ENCODE results near the gene TOB1.

The TOB1 gene, protein sequence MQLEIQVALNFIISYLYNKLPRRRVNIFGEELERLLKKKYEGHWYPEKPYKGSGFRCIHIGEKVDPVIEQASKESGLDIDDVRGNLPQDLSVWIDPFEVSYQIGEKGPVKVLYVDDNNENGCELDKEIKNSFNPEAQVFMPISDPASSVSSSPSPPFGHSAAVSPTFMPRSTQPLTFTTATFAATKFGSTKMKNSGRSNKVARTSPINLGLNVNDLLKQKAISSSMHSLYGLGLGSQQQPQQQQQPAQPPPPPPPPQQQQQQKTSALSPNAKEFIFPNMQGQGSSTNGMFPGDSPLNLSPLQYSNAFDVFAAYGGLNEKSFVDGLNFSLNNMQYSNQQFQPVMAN

DNA sequence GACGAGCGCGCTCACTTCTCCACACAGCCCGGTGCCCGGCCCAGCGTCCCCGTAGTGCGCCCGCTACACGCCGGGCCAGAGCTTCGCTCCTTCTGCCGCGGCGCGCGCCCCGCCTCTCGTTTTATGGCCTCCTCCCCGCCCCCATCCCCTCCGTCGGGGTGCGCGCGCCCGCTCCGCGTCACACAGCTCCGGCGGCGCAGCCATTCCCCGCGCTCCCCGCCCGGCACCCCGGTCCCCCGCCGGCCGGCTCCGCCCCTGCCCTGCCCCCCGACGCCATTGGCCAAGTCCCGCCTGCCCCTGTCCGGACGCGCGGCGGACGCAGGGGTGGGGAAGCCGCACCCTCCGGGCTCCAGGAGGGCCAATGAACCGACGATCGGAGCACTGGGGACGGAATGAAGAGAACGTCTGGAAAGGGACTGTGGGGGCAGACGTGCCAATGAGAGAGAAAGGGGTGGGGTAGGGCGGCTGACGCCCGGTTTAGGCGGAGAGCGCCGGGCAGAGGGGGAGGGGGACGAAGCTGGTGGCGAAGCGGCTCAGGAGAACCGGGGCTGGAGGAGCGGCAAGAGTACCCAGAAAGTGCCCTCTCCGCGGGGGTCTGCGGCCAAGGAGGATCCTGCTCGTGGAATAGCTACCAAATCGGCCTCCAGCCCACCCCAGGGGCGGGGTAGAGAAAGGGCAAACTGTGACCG, at the start of gene TOB1:
TSS of gene TOB1 (minus strand) at position 94 of the 689 bp plus-strand sequence. CDS start 2,337 bp downstream, outside the sequence.
- Histone ChIP-seq H3K27me3 (ENCODE audit: insufficient read depth, insufficient read length) (no peaks in the 10 kb centered on the region), H3K9ac (ENCODE audit: insufficient read length, low read depth) (peak within 1 kb of the TSS; percentile 93), H3K4me1 (ENCODE audit: insufficient read depth, insufficient read length) (peaks cover 3% of the 10 kb centered on the region), H3K9me3 (ENCODE audit: insufficient read depth, low read length) (no peaks in the 10 kb centered on the region), H3K36me3 (ENCODE audit: insufficient read depth, insufficient read length, low read length) (peaks cover 26% of the 10 kb centered on the region), H3K4me3 (ENCODE audit: insufficient read length, low read depth) (peak within 1 kb of the TSS; percentile 86)
- DNase-seq (ENCODE audit: low read depth, low spot score): peak; percentile 85
- TF ChIP-seq ZNF274 (IDR thresholded peaks at IDR 0.05; ENCODE audit: low read depth, low read length) (no peak), SUZ12 (IDR thresholded peaks at IDR 0.05; ENCODE audit: extremely low read depth, insufficient read depth, insufficient read length) (no peak), YY1 (IDR thresholded peaks at IDR 0.05; ENCODE audit: insufficient read depth, insufficient read length) (no peak)

DNA sequence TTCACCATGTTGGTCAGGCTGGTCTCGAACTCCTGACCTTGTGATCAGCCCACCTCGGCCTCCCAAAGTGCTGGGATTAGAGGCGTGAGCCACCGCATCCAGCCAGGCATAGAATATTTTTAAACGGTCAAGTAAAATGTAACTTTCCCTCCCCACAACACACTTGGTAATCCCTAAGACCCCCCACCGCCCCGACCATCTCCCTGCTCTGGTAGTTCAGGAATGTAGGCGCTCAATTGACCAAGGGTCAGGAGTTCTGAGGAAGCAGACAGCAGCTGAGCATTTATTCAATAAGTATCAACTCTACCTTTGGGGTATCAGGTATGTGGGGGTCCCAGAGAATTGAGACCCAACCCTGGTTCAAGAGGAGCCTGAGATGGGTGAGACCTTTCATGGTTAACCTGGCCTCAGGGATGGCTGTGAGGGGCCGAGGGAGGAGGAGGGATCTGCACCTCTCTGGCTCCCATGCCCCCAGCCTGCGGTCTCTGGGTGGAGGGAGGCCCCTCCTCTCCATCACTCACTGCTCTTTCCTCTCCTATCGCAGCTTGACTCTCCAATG, 48.4 kb upstream of the TOB1 start:
- H3K36me3 ChIP-seq (ENCODE audit: insufficient read depth, insufficient read length, low read length): no peaks in the 10 kb centered on the region
- H3K9ac ChIP-seq (ENCODE audit: insufficient read length, low read depth): peak overlapping the region; percentile 38
- TF ChIP-seq YY1 (IDR thresholded peaks at IDR 0.05; ENCODE audit: insufficient read depth, insufficient read length): no peak
- no peak for DNase-seq (ENCODE audit: low read depth, low spot score)
- no peaks in the 10 kb centered on the region for H3K9me3 ChIP-seq (ENCODE audit: insufficient read depth, low read length)
- no peaks in the 10 kb centered on the region for H3K27me3 ChIP-seq (ENCODE audit: insufficient read depth, insufficient read length)
- H3K4me3 ChIP-seq (ENCODE audit: insufficient read length, low read depth): no peak overlapping the region
- H3K4me1 ChIP-seq (ENCODE audit: insufficient read depth, insufficient read length): peaks cover 44% of the 10 kb centered on the region

DNA sequence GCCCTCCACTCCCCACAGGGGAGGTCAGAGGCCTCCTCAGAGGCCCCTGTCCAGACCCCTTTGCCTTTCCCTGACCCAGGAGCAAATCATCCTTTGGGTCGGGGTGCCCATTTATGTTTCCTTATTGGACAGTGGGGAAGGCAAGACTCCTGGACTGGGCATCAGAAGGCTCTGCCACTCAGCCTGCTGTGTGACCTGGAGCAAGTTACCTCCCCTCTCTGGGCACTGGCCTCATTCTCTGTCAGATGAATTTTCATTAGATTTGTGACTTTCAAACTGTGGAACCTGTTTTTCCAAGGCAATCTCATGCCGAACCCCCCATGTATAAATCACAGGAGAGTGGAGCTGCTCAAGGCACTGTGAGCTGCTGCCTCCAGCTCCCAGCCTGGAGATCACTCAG, 47.0 kb upstream of the TOB1 start:
- H3K36me3 ChIP-seq (ENCODE audit: insufficient read depth, insufficient read length, low read length): no peaks in the 10 kb centered on the region
- TF ChIP-seq ZNF274 (IDR thresholded peaks at IDR 0.05; ENCODE audit: low read depth, low read length) (no peak), YY1 (IDR thresholded peaks at IDR 0.05; ENCODE audit: insufficient read depth, insufficient read length) (no peak), SUZ12 (IDR thresholded peaks at IDR 0.05; ENCODE audit: extremely low read depth, insufficient read depth, insufficient read length) (no peak)
- no peak for DNase-seq (ENCODE audit: low read depth, low spot score)
- no peaks in the 10 kb centered on the region for H3K9me3 ChIP-seq (ENCODE audit: insufficient read depth, low read length)
- no peaks in the 10 kb centered on the region for H3K27me3 ChIP-seq (ENCODE audit: insufficient read depth, insufficient read length)
- no peak overlapping the region for H3K4me3 ChIP-seq (ENCODE audit: insufficient read length, low read depth)
- H3K9ac ChIP-seq (ENCODE audit: insufficient read length, low read depth): no peak overlapping the region
- peaks cover 34% of the 10 kb centered on the region for H3K4me1 ChIP-seq (ENCODE audit: insufficient read depth, insufficient read length)

DNA sequence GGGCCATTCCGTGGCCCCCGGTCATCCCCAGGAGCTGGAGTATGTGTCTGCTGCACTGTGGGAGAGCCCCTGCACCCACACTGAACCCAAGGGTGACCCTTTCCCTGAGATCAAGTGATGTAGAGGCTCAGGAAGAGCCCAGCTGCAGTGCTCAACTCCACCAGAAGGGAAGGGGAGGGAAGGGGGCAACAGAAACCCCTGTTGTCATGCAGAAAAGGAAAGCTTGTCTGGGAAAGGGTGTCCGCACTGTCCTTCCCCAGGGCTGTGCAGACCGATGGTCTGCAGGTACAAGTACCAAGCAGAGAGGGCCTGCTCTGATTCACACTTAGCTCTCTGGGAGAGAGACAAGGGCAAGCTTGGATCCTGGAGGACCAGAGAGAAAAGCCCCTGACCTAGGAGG, 45.7 kb upstream of the TOB1 start:
- Histone ChIP-seq H3K9ac (ENCODE audit: insufficient read length, low read depth) (peak overlapping the region; percentile 34), H3K27me3 (ENCODE audit: insufficient read depth, insufficient read length) (no peaks in the 10 kb centered on the region), H3K36me3 (ENCODE audit: insufficient read depth, insufficient read length, low read length) (no peaks in the 10 kb centered on the region), H3K4me1 (ENCODE audit: insufficient read depth, insufficient read length) (peaks cover 32% of the 10 kb centered on the region), H3K9me3 (ENCODE audit: insufficient read depth, low read length) (no peaks in the 10 kb centered on the region), H3K4me3 (ENCODE audit: insufficient read length, low read depth) (no peak overlapping the region)
- no peak for DNase-seq (ENCODE audit: low read depth, low spot score)
- TF ChIP-seq ZNF274 (IDR thresholded peaks at IDR 0.05; ENCODE audit: low read depth, low read length): no peak
- TF ChIP-seq SUZ12 (IDR thresholded peaks at IDR 0.05; ENCODE audit: extremely low read depth, insufficient read depth, insufficient read length): no peak
- TF ChIP-seq YY1 (IDR thresholded peaks at IDR 0.05; ENCODE audit: insufficient read depth, insufficient read length): no peak

DNA sequence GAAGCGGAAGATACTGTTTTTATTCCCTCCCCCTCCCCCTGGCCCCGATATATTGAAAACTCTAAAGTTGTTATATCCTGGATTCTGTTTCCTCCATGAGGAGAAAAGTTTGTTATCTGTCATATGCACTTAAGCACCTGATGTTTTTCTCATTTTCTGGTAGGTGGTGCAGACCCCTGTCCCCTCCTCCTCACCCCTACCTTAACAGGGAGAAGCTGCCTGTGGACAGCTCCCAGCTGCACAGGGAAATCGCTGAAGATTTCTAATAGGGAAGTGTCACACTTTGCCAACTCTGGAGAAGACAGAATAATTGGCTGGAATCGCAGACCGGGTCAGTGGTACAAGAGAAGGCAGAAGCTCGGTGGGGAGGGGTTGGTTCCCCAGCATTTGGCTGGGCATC, 45.3 kb upstream of the TOB1 start:
- TF ChIP-seq SUZ12 (IDR thresholded peaks at IDR 0.05; ENCODE audit: extremely low read depth, insufficient read depth, insufficient read length): no peak
- H3K4me1 ChIP-seq (ENCODE audit: insufficient read depth, insufficient read length): peaks cover 29% of the 10 kb centered on the region
- DNase-seq (ENCODE audit: low read depth, low spot score): no peak
- H3K27me3 ChIP-seq (ENCODE audit: insufficient read depth, insufficient read length): no peaks in the 10 kb centered on the region
- peak overlapping the region; percentile 34 for H3K9ac ChIP-seq (ENCODE audit: insufficient read length, low read depth)
- H3K36me3 ChIP-seq (ENCODE audit: insufficient read depth, insufficient read length, low read length): no peaks in the 10 kb centered on the region
- no peak overlapping the region for H3K4me3 ChIP-seq (ENCODE audit: insufficient read length, low read depth)
- H3K9me3 ChIP-seq (ENCODE audit: insufficient read depth, low read length): no peaks in the 10 kb centered on the region

DNA sequence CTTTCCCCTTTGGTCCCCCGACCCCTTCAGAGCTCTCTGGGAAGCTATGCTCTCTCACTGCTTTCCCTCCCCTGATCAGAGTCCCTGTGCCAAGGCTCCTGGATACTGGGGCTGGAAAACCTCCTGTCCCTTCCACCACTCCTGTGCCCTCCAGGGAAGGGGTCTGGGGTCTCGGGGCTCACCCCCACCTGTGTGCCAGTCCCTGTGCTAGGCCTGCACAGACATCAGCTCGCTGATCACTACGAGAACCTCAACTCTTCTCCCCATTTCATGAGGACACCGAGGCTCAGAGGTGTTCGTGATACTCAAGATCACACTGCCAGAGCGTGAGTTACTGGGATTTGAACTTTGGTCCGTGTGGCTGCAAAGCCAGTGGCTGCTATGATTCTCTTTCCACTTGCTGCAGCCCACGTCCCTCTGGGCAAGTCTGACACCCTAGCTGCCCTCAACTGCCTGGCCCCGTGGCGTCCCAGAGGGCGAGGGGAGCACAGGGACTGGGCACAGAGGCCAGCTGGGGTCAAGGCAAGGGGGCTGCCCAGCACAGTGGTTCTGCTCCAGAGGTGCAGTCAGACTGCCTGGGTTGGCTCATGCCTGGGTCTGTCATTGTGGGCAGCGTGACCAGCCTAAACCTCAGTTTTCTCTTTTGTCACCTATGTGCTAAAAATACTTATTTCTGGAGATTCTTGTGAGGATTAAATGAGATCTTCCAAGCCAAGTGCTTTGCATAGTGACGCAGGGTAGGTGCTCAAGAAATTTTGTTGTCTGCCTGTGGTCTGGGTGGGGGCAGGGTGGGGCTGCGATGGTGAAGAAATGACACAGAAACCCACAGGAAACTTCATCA, 43.8 kb upstream of the TOB1 start:
- H3K4me1 ChIP-seq (ENCODE audit: insufficient read depth, insufficient read length): peaks cover 29% of the 10 kb centered on the region
- H3K36me3 ChIP-seq (ENCODE audit: insufficient read depth, insufficient read length, low read length): no peaks in the 10 kb centered on the region
- TF ChIP-seq SUZ12 (IDR thresholded peaks at IDR 0.05; ENCODE audit: extremely low read depth, insufficient read depth, insufficient read length) (no peak), YY1 (IDR thresholded peaks at IDR 0.05; ENCODE audit: insufficient read depth, insufficient read length) (no peak), ZNF274 (IDR thresholded peaks at IDR 0.05; ENCODE audit: low read depth, low read length) (no peak)
- no peak overlapping the region for H3K9ac ChIP-seq (ENCODE audit: insufficient read length, low read depth)
- H3K4me3 ChIP-seq (ENCODE audit: insufficient read length, low read depth): no peak overlapping the region
- no peak for DNase-seq (ENCODE audit: low read depth, low spot score)
- H3K27me3 ChIP-seq (ENCODE audit: insufficient read depth, insufficient read length): no peaks in the 10 kb centered on the region
- H3K9me3 ChIP-seq (ENCODE audit: insufficient read depth, low read length): no peaks in the 10 kb centered on the region

Measured in NT2/D1 (cell line).